ENCODE measurements around the gene B3GNT3.

The B3GNT3 gene

GRCh38 chr19:17758515-17758914, 36.4 kb upstream of the B3GNT3 start:
- Histone ChIP-seq H3K9ac (ENCODE audit: low read length) (no peak overlapping the region), H3K27me3 (replicated peaks; ENCODE audit: insufficient read depth, low read length) (no peaks in the 10 kb centered on the region), H3K36me3 (replicated peaks; ENCODE audit: insufficient read depth, low read length) (no peaks in the 10 kb centered on the region), H3K9me3 (replicated peaks; ENCODE audit: insufficient read depth, low read length) (no peaks in the 10 kb centered on the region), H3K27ac (ENCODE audit: low read length) (no peak overlapping the region), H2AFZ (ENCODE audit: low read length) (no peak overlapping the region), H3K79me2 (ENCODE audit: low read length) (no peaks in the 10 kb centered on the region), H3K4me3 (ENCODE audit: low read length) (no peak overlapping the region), H3K9me2 (replicated peaks; ENCODE audit: insufficient read depth, low read length) (no peaks in the 10 kb centered on the region), H3F3A (ENCODE audit: insufficient read depth, low read length) (no peaks in the 10 kb centered on the region), H4K20me1 (ENCODE audit: insufficient read depth, low read length) (no peaks in the 10 kb centered on the region), H3K4me1 (ENCODE audit: low read length) (peaks cover 10% of the 10 kb centered on the region; the same call in 1 of the 2 replicates), H3K4me2 (ENCODE audit: low read depth, low read length) (no peak overlapping the region)
- no peak for TF ChIP-seq EZH2phosphoT487 (IDR thresholded peaks at IDR 0.05; ENCODE audit: low read length)
- TF ChIP-seq EZH2 (optimal IDR thresholded peaks at IDR 0.05; ENCODE audit: low read depth, low read length), result no peak
- TF ChIP-seq, protein P1, sequence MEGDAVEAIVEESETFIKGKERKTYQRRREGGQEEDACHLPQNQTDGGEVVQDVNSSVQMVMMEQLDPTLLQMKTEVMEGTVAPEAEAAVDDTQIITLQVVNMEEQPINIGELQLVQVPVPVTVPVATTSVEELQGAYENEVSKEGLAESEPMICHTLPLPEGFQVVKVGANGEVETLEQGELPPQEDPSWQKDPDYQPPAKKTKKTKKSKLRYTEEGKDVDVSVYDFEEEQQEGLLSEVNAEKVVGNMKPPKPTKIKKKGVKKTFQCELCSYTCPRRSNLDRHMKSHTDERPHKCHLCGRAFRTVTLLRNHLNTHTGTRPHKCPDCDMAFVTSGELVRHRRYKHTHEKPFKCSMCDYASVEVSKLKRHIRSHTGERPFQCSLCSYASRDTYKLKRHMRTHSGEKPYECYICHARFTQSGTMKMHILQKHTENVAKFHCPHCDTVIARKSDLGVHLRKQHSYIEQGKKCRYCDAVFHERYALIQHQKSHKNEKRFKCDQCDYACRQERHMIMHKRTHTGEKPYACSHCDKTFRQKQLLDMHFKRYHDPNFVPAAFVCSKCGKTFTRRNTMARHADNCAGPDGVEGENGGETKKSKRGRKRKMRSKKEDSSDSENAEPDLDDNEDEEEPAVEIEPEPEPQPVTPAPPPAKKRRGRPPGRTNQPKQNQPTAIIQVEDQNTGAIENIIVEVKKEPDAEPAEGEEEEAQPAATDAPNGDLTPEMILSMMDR (IDR thresholded peaks at IDR 0.05; ENCODE audit: low read length), result no peak
- no peak for DNase-seq

DNA sequence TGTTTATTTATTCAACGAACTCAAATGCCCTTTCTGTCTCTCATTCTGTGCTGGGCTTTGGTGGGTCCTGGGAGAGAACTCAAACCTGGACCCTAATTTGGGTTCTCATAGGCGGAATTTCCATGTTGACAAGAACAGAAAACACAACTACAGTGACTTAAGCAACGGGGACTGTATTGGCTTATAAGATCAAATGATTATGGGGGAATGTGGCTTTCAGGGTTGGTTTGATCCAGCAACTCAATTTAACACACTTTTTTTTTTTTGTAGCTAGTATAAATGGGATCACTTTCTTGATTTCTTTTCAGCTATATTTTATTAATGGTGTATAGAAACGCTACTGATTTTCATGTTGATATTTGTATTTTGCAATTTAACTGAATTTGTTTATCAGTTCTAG, 33.8 kb upstream of the B3GNT3 start:
- Histone ChIP-seq H3K4me3 (ENCODE audit: low read length) (no peak overlapping the region), H3K9ac (ENCODE audit: low read length) (no peak overlapping the region), H3F3A (ENCODE audit: insufficient read depth, low read length) (no peaks in the 10 kb centered on the region), H3K4me2 (ENCODE audit: low read depth, low read length) (no peak overlapping the region), H2AFZ (ENCODE audit: low read length) (no peak overlapping the region), H3K36me3 (replicated peaks; ENCODE audit: insufficient read depth, low read length) (no peaks in the 10 kb centered on the region), H3K9me2 (replicated peaks; ENCODE audit: insufficient read depth, low read length) (no peaks in the 10 kb centered on the region), H3K27ac (ENCODE audit: low read length) (no peak overlapping the region), H3K27me3 (replicated peaks; ENCODE audit: insufficient read depth, low read length) (no peaks in the 10 kb centered on the region), H4K20me1 (ENCODE audit: insufficient read depth, low read length) (no peaks in the 10 kb centered on the region), H3K4me1 (ENCODE audit: low read length) (no peaks in the 10 kb centered on the region), H3K79me2 (ENCODE audit: low read length) (no peaks in the 10 kb centered on the region), H3K9me3 (replicated peaks; ENCODE audit: insufficient read depth, low read length) (no peaks in the 10 kb centered on the region)
- no peak for DNase-seq
- TF ChIP-seq EZH2phosphoT487 (IDR thresholded peaks at IDR 0.05; ENCODE audit: low read length), result no peak
- TF ChIP-seq, protein P1 (IDR thresholded peaks at IDR 0.05; ENCODE audit: low read length), result no peak
- no peak for TF ChIP-seq EZH2 (optimal IDR thresholded peaks at IDR 0.05; ENCODE audit: low read depth, low read length)

GRCh38 chr19:17762505-17763229, 32.3 kb upstream of the B3GNT3 start:
- H4K20me1 ChIP-seq (ENCODE audit: insufficient read depth, low read length), result no peaks in the 10 kb centered on the region

More at GRCh38 chr19:17762505-17763229, 32.3 kb upstream of the B3GNT3 start:
- no peaks in the 10 kb centered on the region for H3K9me2 ChIP-seq (replicated peaks; ENCODE audit: insufficient read depth, low read length)
- TF ChIP-seq EZH2 (optimal IDR thresholded peaks at IDR 0.05; ENCODE audit: low read depth, low read length) (no peak), EZH2phosphoT487 (IDR thresholded peaks at IDR 0.05; ENCODE audit: low read length) (no peak)
- TF ChIP-seq, protein P1 (IDR thresholded peaks at IDR 0.05; ENCODE audit: low read length), result no peak
- H3K36me3 ChIP-seq (replicated peaks; ENCODE audit: insufficient read depth, low read length), result no peaks in the 10 kb centered on the region
- H3K9ac ChIP-seq (ENCODE audit: low read length), result no peak overlapping the region
- H3K27ac ChIP-seq (ENCODE audit: low read length), result no peak overlapping the region
- H3K4me2 ChIP-seq (ENCODE audit: low read depth, low read length), result no peak overlapping the region
- no peaks in the 10 kb centered on the region for H3K9me3 ChIP-seq (replicated peaks; ENCODE audit: insufficient read depth, low read length)
- H3K79me2 ChIP-seq (ENCODE audit: low read length), result no peaks in the 10 kb centered on the region
- no peak for DNase-seq
- no peaks in the 10 kb centered on the region for H3K27me3 ChIP-seq (replicated peaks; ENCODE audit: insufficient read depth, low read length)
- no peaks in the 10 kb centered on the region for H3K4me1 ChIP-seq (ENCODE audit: low read length)
- H2AFZ ChIP-seq (ENCODE audit: low read length), result no peak overlapping the region
- no peak overlapping the region for H3K4me3 ChIP-seq (ENCODE audit: low read length)
- no peaks in the 10 kb centered on the region for H3F3A ChIP-seq (ENCODE audit: insufficient read depth, low read length)

Measured in MM.1S (cell line).